Neural progenitor cell (in vitro differentiated cells): ENCODE results near the gene TMEM236.

Source experiments
- CTCF ChIP-seq: fragments of 200-600 bp; sonication (generic); IDR thresholded peaks from 2 replicates; pipeline ENCODE4 v1.5.1; 2017; ENCODE audit warnings: antibody characterized with exemption, mild to moderate bottlenecking
- EZH2 ChIP-seq: fragments of 200-600 bp; sonication (generic); IDR thresholded peaks from 2 replicates; pipeline ENCODE4 v1.6.1; 2017; ENCODE audit warnings: antibody characterized with exemption, mild to moderate bottlenecking, moderate library complexity
- EZH2phosphoT487 ChIP-seq: fragments of 200-600 bp; sonication (generic); IDR thresholded peaks from 2 replicates; pipeline ENCODE4 v1.6.1; 2017; ENCODE audit warnings: antibody characterized with exemption

- TF ChIP-seq CTCF (no peak), EZH2 (no peak), EZH2phosphoT487 (no peak)
Observed at GRCh38 chr10:17766731-17767130, 14.7 kb downstream of the TMEM236 start.
